ENCODE data around the gene PPP6R2. TPM values are rescaled to one million over a fixed set of nuclear protein-coding genes. Genes with fewer than 3 reads are reported as not detected.

PPP6R2 gene
- total and polyA plus RNA-seq, 2 of the 8 experiments (the other 6 are each of a cell fraction or from before 2014, with no cell fraction given) = 25.0 to 32.2 TPM

GRCh38 chr22:50439314-50439870, 96.3 kb downstream of the PPP6R2 start:
- H2BK12ac ChIP-seq (ENCODE audit: low read depth, low read length) = no peak overlapping the region
- no peak overlapping the region for H4K91ac ChIP-seq (replicated peaks; ENCODE audit: insufficient read length, low read length)
- H3K23ac ChIP-seq (ENCODE audit: insufficient read length) = no peak overlapping the region
- H2BK20ac ChIP-seq (ENCODE audit: low read length) = no peak overlapping the region
- H3K4ac ChIP-seq (replicated peaks; ENCODE audit: insufficient read length, low read depth, low read length) = no peak overlapping the region
- H2BK15ac ChIP-seq (ENCODE audit: low read length) = no peak overlapping the region
- no peak overlapping the region for H3K27ac ChIP-seq (ENCODE audit: low read depth, low read length)
- H3K27me3 ChIP-seq (replicated peaks in 1 of 4; ENCODE audit: control insufficient read depth in 3 of 4, extremely low read depth in 1 of 4, insufficient read depth in 3 of 4, low read length in 3 of 4) = no peaks in the 10 kb centered on the region
- FAIRE-seq (no peak), DNase-seq (ENCODE audit: low read depth in 1 of 2, low spot score in 2 of 2) (no peak)
- H2AFZ ChIP-seq (ENCODE audit: low read length) = no peak overlapping the region
- no peaks in the 10 kb centered on the region for H3K23me2 ChIP-seq (ENCODE audit: low read depth, low read length)
- H3K9me3 ChIP-seq (ENCODE audit: insufficient read depth in 2 of 2, low read depth in 1 of 2, low read length in 1 of 2) = no peaks in the 10 kb centered on the region
- no peaks in the 10 kb centered on the region for H3K79me2 ChIP-seq (ENCODE audit: control insufficient read depth in 1 of 2, insufficient read depth in 2 of 2, low read length in 2 of 2)
- TF ChIP-seq SUZ12 (IDR thresholded peaks at IDR 0.05; ENCODE audit: low read length) (no peak), TBP (IDR thresholded peaks at IDR 0.05; ENCODE audit: low read depth, low read length) (no peak), NRF1 (IDR thresholded peaks at IDR 0.05; ENCODE audit: low read depth, low read length) (no peak), JUND (IDR thresholded peaks at IDR 0.05; ENCODE audit: low read length) (no peak), GTF2F1 (IDR thresholded peaks at IDR 0.05; ENCODE audit: borderline replicate concordance, low read depth, low read length) (no peak), SP2 (IDR thresholded peaks at IDR 0.05; ENCODE audit: low read length) (no peak), POLR2A (IDR thresholded peaks at IDR 0.05; ENCODE audit: control extremely low read depth in 1 of 2, low read depth in 2 of 2, low read length in 2 of 2) (no peak), ATF3 (IDR thresholded peaks at IDR 0.05; ENCODE audit: insufficient read depth, low read depth, low read length) (no peak), USF2 (IDR thresholded peaks at IDR 0.05; ENCODE audit: low read length) (no peak)
- ChIA-PET POLR2A (ENCODE audit: partially characterized antibody) (interaction anchor here (1.2 to 1.5 kb wide), 2 partner anchors 11 to 31 kb away, joined by 3 to 5 read pairs; no protein-coding TSS in a partner anchor), CTCF (ENCODE audit: partially characterized antibody) (interaction anchor here (0.6 to 2.8 kb wide), 6 partner anchors 8 to 187 kb away, joined by 3 to 22 read pairs (median 4); no protein-coding TSS in a partner anchor)
- no peak overlapping the region for H2BK120ac ChIP-seq (replicated peaks; ENCODE audit: low read depth, low read length)
- 94% methylated on average over 13 of the region's 17 CpGs; no CpG with 5 or more reads in 1 of the 2 experiments for WGBS, 2 experiments (ENCODE audit: extremely low coverage in 1 of 2, insufficient coverage in 1 of 2, insufficient read length in 1 of 2, insufficient replicate concordance in 2 of 2, low coverage in 1 of 2, low lambda C conversion rate in 2 of 2, missing lambda C conversion rate in 1 of 2)
- no peak overlapping the region for H2AK5ac ChIP-seq (ENCODE audit: low read depth, low read length)
- H2BK5ac ChIP-seq (ENCODE audit: low read depth, low read length) = no peak overlapping the region
- no peak overlapping the region for H3K4me2 ChIP-seq (ENCODE audit: insufficient read depth in 1 of 2, low read depth in 2 of 2, low read length in 2 of 2)
- no peaks in the 10 kb centered on the region for H3K79me1 ChIP-seq (ENCODE audit: low read depth, low read length)
- H3K36me3 ChIP-seq (ENCODE audit: control insufficient read depth in 2 of 4, insufficient read depth in 4 of 4, low read length in 3 of 4) = peaks cover 7 to 37% (median 19%) of the 10 kb centered on the region in 4 experiments
- H3K9ac ChIP-seq (replicated peaks in 1 of 4; ENCODE audit: extremely low read depth in 1 of 4, low read depth in 3 of 4, low read length in 3 of 4) = no peak overlapping the region
- no peaks in the 10 kb centered on the region; a peak in 1 of 7 replicates for H3K4me1 ChIP-seq (replicated peaks in 1 of 4; ENCODE audit: control insufficient read depth in 3 of 4, insufficient read depth in 4 of 4, low read length in 3 of 4)
- no peak overlapping the region for H3K56ac ChIP-seq (replicated peaks; ENCODE audit: insufficient read length, low read depth, low read length)
- no peak overlapping the region for H3K4me3 ChIP-seq (ENCODE audit: extremely low read depth in 1 of 4, insufficient read depth in 2 of 4, low read depth in 3 of 4, low read length in 4 of 4)
- H3K14ac ChIP-seq (ENCODE audit: insufficient read length) = no peak overlapping the region
- peaks cover 5 to 14% of the 10 kb centered on the region in 2 experiments for H4K20me1 ChIP-seq (replicated peaks in 1 of 2; ENCODE audit: control insufficient read depth in 1 of 2, insufficient read depth in 2 of 2, low read length in 2 of 2)
- no peak overlapping the region for H3K18ac ChIP-seq (ENCODE audit: extremely low read depth, low read length)
- H4K5ac ChIP-seq (ENCODE audit: insufficient read length, low read depth, low read length) = no peak overlapping the region
- 0 out of 2 replicates have a peak overlapping the region, but pooled peaks have one; percentile 51 for H4K8ac ChIP-seq (ENCODE audit: extremely low read depth, insufficient read depth, low read length)
